ENCODE data around the gene ADGRD1. TPM values are rescaled to one million over a fixed set of nuclear protein-coding genes. Genes with fewer than 3 reads are reported as not detected.

Gene ADGRD1
- total and polyA plus RNA-seq, 2 of the 8 experiments (the other 6 are each of a cell fraction or from before 2014, with no cell fraction given), result 0.36 to 0.48 TPM

DNA sequence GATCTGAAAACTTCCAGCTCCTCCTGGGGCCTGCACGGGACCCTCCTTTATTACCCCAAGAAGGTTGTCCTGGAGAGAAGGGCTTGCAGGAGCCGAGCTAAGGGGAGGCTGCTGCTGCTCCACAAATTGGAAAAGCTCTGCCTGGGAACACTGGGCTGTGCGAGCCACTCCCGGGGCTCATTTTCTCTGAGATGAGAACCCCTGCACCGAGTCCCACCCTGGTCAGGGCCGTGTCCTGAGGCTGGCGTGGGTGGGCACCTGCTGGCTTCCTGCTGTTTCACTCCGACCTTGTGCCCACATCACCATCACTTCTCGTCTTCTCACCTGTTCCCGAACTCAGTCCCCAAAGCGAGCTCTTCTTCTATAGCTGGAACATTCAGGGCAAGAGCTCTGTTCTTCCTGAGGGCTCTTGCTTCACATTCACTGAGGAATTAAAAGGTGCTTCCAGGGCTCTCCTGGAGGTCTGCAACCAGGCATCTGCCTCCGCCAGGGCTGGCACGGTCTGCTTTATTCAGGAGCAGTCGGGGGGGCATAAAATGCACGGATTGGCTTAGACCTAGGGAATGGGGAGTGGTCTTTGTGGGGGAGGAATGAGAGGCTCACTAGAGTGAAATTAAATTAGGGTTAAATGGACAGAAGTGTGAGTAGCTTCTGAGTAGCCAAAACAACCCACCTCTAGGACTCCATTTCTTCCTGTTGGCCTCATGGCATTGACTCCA lies 98.5 kb downstream of the ADGRD1 start:
- H3K23me2 ChIP-seq (ENCODE audit: low read depth, low read length), result no peaks in the 10 kb centered on the region
- no peak overlapping the region for H2AFZ ChIP-seq (ENCODE audit: low read length)
- H3K79me1 ChIP-seq (ENCODE audit: low read depth, low read length), result no peaks in the 10 kb centered on the region
- 86% methylated on average over 15 of the region's 15 CpGs; no CpG with 5 or more reads in 1 of the 2 experiments for WGBS, 2 experiments (ENCODE audit: extremely low coverage in 1 of 2, insufficient coverage in 1 of 2, insufficient read length in 1 of 2, insufficient replicate concordance in 2 of 2, low coverage in 1 of 2, low lambda C conversion rate in 2 of 2, missing lambda C conversion rate in 1 of 2)
- H3K18ac ChIP-seq (ENCODE audit: extremely low read depth, low read length), result no peak overlapping the region
- no peaks in the 10 kb centered on the region for H3K79me2 ChIP-seq (ENCODE audit: control insufficient read depth in 1 of 2, insufficient read depth in 2 of 2, low read length in 2 of 2)
- no peak overlapping the region for H3K4me2 ChIP-seq (ENCODE audit: insufficient read depth in 1 of 2, low read depth in 2 of 2, low read length in 2 of 2)
- H3K9ac ChIP-seq (replicated peaks in 1 of 4; ENCODE audit: extremely low read depth in 1 of 4, low read depth in 3 of 4, low read length in 3 of 4), result no peak overlapping the region
- no peak overlapping the region for H2BK5ac ChIP-seq (ENCODE audit: low read depth, low read length)
- no peak overlapping the region for H2BK15ac ChIP-seq (ENCODE audit: low read length)
- no peak overlapping the region for H3K56ac ChIP-seq (replicated peaks; ENCODE audit: insufficient read length, low read depth, low read length)
- H2AK5ac ChIP-seq (ENCODE audit: low read depth, low read length), result no peak overlapping the region
- H3K4me3 ChIP-seq (ENCODE audit: extremely low read depth in 1 of 4, insufficient read depth in 2 of 4, low read depth in 3 of 4, low read length in 4 of 4), result no peak overlapping the region
- H3K4ac ChIP-seq (replicated peaks; ENCODE audit: insufficient read length, low read depth, low read length), result no peak overlapping the region
- ChIA-PET POLR2A (ENCODE audit: partially characterized antibody) (no interaction called here), CTCF (ENCODE audit: partially characterized antibody) (interaction anchor here (0.8 kb wide), 1 partner anchor 65 kb away, joined by 3 read pairs; no protein-coding TSS in a partner anchor)
- no peaks in the 10 kb centered on the region for H3K36me3 ChIP-seq (ENCODE audit: control insufficient read depth in 2 of 4, insufficient read depth in 4 of 4, low read length in 3 of 4)
- H4K91ac ChIP-seq (replicated peaks; ENCODE audit: insufficient read length, low read length), result no peak overlapping the region
- H3K23ac ChIP-seq (ENCODE audit: insufficient read length), result no peak overlapping the region
- H4K5ac ChIP-seq (ENCODE audit: insufficient read length, low read depth, low read length), result no peak overlapping the region
- no peak overlapping the region for H4K8ac ChIP-seq (ENCODE audit: extremely low read depth, insufficient read depth, low read length)
- H2BK12ac ChIP-seq (ENCODE audit: low read depth, low read length), result no peak overlapping the region
- no peaks in the 10 kb centered on the region for H3K4me1 ChIP-seq (replicated peaks in 1 of 4; ENCODE audit: control insufficient read depth in 3 of 4, insufficient read depth in 4 of 4, low read length in 3 of 4)
- no peak for TF ChIP-seq CHD2 (IDR thresholded peaks at IDR 0.05; ENCODE audit: low read length)
- no peak for TF ChIP-seq SIRT6 (IDR thresholded peaks at IDR 0.05; ENCODE audit: low read length)
- TF ChIP-seq TCF12 (IDR thresholded peaks at IDR 0.05; ENCODE audit: low read depth, low read length), result no peak
- TF ChIP-seq TBP (IDR thresholded peaks at IDR 0.05; ENCODE audit: low read depth, low read length), result no peak
- TF ChIP-seq PHF8 (conservative IDR thresholded peaks at IDR 0.05; ENCODE audit: low read depth, low read length), result no peak
- TF ChIP-seq NANOG (IDR thresholded peaks at IDR 0.05; ENCODE audit: insufficient read depth, low read depth, low read length, poor library complexity, severe bottlenecking), result no peak
- no peak for FAIRE-seq
- H4K20me1 ChIP-seq (replicated peaks in 1 of 2; ENCODE audit: control insufficient read depth in 1 of 2, insufficient read depth in 2 of 2, low read length in 2 of 2), result no peaks in the 10 kb centered on the region
- no peaks in the 10 kb centered on the region for H3K27me3 ChIP-seq (replicated peaks in 1 of 4; ENCODE audit: control insufficient read depth in 3 of 4, extremely low read depth in 1 of 4, insufficient read depth in 3 of 4, low read length in 3 of 4)
- H3K9me3 ChIP-seq (ENCODE audit: insufficient read depth in 2 of 2, low read depth in 1 of 2, low read length in 1 of 2), result no peaks in the 10 kb centered on the region
- no peak overlapping the region for H3K14ac ChIP-seq (ENCODE audit: insufficient read length)
- no peak overlapping the region for H2BK120ac ChIP-seq (replicated peaks; ENCODE audit: low read depth, low read length)
- no peak for DNase-seq (ENCODE audit: low read depth in 1 of 2, low spot score in 2 of 2)
- no peak overlapping the region for H3K27ac ChIP-seq (ENCODE audit: low read depth, low read length)
- no peak overlapping the region for H2BK20ac ChIP-seq (ENCODE audit: low read length)

Data from H1 (cell line).